HG03469 (cell line): Measurements from ENCODE around the gene SLC6A6.
"Not testable (repeated sequence)": the region's sequence is repeated elsewhere in the genome, so short reads cannot be mapped to it uniquely, and the experiment has no call there.

Source experiments
- ATAC-seq: cut with Tn5 transposase; IDR thresholded peaks from one replicate; pipeline ENCODE4 v1.9.1; 2021; ENCODE audit warnings: mild to moderate bottlenecking, moderate library complexity, moderate number of reproducible peaks; ENCODE audit not compliant: unreplicated experiment

SLC6A6 gene

GRCh38 chr3:14397531-14397930 lies 4.9 kb upstream of the SLC6A6 start:
- ATAC-seq = no peak

GRCh38 chr3:14397940-14398796 lies 4.2 kb upstream of the SLC6A6 start:
- ATAC-seq = no peak

GRCh38 chr3:14398797-14399106 lies 3.7 kb upstream of the SLC6A6 start:
- ATAC-seq = no peak

GRCh38 chr3:14401692-14402303 lies 608 bp upstream of the SLC6A6 start:
- ATAC-seq = no peak

- ATAC-seq = no peak
Measured at GRCh38 chr3:14403619-14404155, 1.3 kb downstream of the SLC6A6 start.

GRCh38 chr3:14404186-14404585 lies 1.8 kb downstream of the SLC6A6 start:
- no peak for ATAC-seq

- ATAC-seq = no peak
Measured at GRCh38 chr3:14404631-14405359, 2.4 kb downstream of the SLC6A6 start.

- no peak for ATAC-seq
Measured at GRCh38 chr3:14405360-14406238, 3.2 kb downstream of the SLC6A6 start.

- no peak for ATAC-seq
Measured at GRCh38 chr3:14406336-14406735, 3.9 kb downstream of the SLC6A6 start.

GRCh38 chr3:14406766-14407165 lies 4.4 kb downstream of the SLC6A6 start:
- ATAC-seq = no peak

GRCh38 chr3:14407203-14407602 lies 4.8 kb downstream of the SLC6A6 start:
- no peak for ATAC-seq

- ATAC-seq = not testable (repeated sequence)
Measured at GRCh38 chr3:14409779-14410063, 7.3 kb downstream of the SLC6A6 start.

- ATAC-seq = no peak
Measured at GRCh38 chr3:14410106-14410502, 7.7 kb downstream of the SLC6A6 start.

- no peak for ATAC-seq
Measured at GRCh38 chr3:14410503-14411165, 8.2 kb downstream of the SLC6A6 start.

- no peak for ATAC-seq
Measured at GRCh38 chr3:14411166-14411526, 8.7 kb downstream of the SLC6A6 start.

GRCh38 chr3:14411988-14412387 lies 9.6 kb downstream of the SLC6A6 start:
- ATAC-seq = no peak

GRCh38 chr3:14412831-14413380 lies 10.5 kb downstream of the SLC6A6 start:
- no peak for ATAC-seq

GRCh38 chr3:14413381-14414071 lies 11.1 kb downstream of the SLC6A6 start:
- ATAC-seq = no peak

- no peak for ATAC-seq
Measured at GRCh38 chr3:14414846-14415464, 12.5 kb downstream of the SLC6A6 start.
